GM18870 (cell line): ENCODE results near the gene PTGER1.
"Not testable (repeated sequence)": the region's sequence is repeated elsewhere in the genome, so short reads cannot be mapped to it uniquely, and the experiment has no call there.

Experiments used
- ATAC-seq: cut with Tn5 transposase; IDR thresholded peaks from one replicate; pipeline ENCODE4 v1.9.1; 2021; ENCODE audit warnings: moderate library complexity; ENCODE audit not compliant: unreplicated experiment

PTGER1 gene

DNA sequence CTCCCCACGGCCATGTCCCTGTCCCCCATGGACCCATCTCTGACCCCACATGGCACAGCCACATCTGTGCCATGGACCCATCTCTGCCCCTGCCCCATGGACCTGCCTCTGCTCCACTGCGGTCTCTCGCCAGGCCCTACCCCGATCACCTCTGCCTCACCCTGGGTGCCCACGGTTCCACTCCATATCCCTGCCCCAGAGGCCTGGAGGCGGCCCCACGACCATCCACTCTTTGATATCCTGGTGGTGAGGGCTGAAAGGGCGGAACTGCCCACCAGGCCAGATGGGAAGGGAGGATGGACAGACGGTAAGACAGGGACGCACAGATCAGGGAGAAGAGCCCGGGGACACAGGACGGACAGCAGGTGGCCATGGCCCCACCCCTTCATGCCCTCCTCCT, 327 bp downstream of the PTGER1 start:
- ATAC-seq = no peak

DNA sequence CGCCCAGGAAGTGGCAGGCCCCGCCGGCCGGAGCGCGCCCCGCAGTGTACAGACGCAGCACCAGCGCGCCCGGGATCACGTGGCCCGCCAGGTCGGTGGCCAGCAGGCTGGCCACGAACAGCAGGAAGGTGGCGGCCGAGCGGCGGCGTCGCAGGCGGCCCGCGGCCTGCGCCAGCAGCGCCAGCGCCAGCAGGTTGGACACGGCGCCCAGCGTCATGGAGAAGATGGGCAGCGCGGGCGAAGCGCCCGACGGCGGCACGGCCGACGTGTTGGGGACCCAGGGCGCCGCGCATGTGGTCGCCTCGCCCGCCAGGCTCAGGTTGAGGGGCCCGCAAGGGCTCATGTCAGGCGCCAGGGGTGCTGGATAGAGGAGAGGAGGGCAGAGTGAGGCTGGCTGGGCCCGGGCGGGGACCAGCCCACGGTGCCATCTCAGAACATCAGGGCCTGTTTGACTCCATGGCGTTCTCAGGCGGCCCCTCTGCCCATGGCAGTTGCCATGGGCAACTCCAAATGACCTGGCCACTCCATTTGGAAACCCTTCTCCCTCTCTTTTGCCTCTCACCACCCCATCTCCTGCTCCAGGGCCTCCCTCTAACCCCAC, 1.1 kb downstream of the PTGER1 start:
- ATAC-seq = no peak

DNA sequence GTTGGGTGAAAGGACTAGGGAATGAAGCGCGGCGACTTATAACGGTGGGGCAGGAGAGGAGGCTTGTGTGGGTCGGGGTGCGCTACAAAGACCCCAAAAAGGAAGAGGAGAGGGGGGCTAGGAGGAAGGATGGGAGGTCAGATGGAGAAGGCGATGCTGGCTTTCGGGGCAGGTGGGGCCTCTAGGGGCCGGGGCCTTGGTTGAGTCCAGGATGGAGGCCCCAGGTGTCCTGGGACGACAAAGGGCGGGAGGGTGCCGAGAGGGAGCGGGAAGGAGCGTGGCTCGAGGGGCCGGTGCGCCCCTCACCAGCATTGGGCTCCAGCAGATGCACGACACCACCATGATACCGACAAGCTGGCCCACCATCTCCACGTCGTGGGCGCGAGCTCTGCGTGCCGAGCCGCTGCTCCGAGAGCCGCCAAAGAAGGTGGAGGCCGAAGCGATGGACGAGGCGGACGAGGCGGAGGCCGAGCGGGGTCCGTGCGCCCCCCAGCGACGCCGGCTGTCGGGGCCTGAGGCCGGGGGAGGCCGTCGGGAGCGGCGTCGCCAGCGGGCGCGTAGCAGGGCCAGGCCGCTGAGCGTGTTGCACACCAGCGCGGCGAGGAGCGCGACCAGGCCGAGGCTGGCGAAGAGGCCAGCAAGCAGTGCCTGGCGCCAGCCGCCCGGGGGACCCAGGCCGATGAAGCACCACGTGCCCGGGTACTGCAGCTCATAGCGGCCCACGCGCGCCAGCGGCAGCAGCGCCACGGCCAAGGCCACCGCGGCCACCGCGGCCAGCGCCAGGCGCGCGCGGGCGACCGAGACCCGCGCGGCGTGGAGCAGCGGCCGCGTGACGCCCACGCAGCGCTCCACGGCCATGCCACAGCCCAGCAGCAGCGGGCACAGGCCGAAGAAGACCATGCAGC, 1.8 kb downstream of the PTGER1 start:
- ATAC-seq = no peak

DNA sequence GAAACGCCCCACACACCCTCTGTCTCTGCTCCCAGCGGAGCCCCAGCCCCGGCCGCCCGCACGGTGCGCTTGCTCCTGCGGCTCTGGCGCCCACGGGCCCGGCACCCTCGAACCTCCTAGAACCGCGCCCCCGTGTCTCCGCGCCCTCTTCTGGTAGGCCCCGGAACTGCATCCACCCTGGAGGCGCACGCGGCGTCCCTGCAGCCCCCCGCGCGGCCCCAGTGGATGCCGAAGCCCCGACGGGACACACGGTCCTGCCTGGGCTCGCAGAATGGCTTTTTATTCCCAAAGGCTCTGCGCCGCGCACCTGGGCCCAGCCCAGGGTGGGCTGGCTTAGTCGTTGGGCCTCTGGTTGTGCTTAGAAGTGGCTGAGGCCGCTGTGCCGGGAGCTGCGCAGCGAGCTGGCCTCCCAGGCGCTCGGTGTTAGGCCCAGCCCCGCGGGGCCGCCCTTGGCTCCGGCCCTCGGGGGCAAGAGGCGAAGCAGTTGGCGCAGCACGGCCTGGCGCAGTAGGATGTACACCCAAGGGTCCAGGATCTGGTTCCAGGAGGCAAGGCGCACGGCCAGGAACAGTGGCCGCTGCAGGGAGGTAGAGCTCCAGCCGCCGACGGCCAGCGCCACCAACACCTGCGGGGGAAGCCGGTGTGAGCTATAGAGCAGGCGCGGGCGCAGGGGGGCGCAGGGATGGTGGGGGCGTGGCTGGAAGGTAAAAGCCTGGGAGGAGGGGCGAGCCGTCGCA, 2.8 kb downstream of the PTGER1 start:
- ATAC-seq = no peak

DNA sequence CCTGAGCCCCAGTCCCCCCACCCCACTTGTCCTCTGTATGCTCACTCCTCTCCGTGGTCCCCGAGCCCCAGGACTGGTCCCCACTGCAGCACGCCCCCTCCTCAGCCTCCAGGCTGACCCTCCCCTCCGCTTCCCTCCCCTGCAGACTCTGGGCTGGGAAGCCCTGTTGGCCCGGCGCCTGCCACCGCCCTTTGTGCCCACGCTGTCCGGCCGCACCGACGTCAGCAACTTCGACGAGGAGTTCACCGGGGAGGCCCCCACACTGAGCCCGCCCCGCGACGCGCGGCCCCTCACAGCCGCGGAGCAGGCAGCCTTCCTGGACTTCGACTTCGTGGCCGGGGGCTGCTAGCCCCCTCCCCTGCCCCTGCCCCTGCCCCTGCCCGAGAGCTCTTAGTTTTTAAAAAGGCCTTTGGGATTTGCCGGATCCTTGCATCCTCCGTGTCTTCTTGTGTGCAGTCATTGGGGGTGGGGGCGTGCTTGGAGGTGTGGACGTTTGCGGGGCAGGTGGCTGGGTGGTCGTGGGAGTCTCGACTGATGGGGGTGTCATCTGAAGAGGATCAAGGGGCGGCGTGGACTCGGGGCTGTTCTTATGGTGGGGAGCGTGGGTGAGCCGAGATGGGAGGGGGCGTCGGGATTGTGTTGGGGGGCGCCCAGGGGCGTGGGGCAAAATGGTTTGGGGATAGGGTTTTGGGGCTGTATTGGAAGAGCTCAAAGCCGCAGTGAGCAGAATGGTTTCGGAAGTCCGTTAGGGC, 3.5 kb downstream of the PTGER1 start:
- no peak for ATAC-seq

DNA sequence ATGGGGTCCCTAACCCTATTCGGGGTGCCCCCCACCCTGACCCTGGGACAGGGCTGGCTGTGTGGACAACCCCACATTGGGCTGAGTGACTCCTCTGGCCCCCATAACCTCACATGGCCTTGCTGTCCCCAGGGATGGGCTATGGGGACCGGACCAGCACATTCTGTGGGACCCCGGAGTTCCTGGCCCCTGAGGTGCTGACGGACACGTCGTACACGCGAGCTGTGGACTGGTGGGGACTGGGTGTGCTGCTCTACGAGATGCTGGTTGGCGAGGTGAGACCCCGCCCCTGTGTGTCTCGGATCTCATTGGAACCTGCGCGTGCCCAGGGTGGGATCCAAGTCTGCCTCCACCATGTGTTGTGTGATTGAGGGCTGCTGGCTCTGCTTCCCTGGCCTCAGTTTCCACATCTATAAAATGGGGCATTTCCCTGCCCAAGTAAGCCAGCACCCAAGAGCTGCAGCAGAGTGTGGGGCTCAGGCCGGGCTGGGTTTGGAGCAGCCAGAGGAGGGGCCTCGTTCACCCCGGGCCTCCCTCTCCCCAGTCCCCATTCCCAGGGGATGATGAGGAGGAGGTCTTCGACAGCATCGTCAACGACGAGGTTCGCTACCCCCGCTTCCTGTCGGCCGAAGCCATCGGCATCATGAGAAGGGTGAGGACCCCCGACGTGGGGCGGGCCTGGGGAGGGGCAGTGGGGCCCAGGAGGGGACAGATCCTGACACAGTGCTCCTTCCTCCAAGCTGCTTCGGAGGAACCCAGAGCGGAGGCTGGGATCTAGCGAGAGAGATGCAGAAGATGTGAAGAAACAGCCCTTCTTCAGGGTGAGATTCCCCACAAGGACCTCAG, 4.9 kb downstream of the PTGER1 start:
- no peak for ATAC-seq

DNA sequence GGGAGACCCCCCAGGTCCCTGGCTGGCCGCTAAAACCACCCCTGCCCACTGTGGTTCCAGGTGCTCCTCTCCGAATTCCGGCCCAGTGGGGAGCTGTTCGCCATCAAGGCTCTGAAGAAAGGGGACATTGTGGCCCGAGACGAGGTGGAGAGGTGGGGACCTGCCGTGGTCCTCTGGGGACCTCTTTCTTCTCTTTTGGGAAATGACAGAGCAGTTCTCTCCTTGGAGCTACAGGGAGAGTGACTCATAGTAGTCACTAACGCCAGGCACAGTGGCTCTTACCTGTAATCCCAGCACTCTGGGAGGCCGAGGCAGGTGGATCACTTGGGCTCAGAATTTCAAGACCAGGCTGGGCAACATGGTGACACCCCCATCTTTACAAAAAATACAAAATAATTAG, 7.3 kb downstream of the PTGER1 start:
- no peak for ATAC-seq

DNA sequence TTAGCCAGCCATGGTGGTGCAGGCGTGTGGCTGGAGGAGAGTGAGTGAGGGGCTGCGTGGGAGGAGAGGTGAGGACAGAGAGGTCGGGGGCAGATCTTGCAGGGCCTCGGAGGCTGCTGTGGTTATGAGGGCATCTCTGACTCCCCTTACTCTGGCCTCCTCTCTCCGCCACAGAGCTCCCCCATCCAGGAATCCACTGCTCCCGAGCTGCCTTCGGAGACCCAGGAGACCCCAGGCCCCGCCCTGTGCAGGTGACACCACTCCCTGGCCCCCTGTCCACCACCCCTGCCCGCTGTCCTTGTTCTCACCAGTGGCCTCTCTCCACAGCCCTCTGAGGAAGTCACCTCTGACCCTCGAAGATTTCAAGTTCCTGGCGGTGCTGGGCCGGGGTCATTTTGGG, 7.8 kb downstream of the PTGER1 start:
- no peak for ATAC-seq

DNA sequence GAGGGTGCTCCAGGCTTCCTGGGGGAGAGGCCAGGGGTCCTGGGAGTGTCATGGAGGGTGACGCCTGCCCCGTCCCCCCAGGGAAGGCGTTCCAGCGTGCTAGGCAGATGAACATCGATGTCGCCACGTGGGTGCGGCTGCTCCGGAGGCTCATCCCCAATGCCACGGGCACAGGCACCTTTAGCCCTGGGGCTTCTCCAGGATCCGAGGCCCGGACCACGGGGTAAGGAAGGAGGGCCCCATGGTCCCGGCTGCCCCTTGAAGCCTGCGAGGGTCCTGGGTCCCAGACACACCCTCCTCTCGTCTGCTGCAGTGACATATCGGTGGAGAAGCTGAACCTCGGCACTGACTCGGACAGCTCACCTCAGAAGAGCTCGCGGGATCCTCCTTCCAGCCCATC, 11.4 kb downstream of the PTGER1 start:
- ATAC-seq = no peak

DNA sequence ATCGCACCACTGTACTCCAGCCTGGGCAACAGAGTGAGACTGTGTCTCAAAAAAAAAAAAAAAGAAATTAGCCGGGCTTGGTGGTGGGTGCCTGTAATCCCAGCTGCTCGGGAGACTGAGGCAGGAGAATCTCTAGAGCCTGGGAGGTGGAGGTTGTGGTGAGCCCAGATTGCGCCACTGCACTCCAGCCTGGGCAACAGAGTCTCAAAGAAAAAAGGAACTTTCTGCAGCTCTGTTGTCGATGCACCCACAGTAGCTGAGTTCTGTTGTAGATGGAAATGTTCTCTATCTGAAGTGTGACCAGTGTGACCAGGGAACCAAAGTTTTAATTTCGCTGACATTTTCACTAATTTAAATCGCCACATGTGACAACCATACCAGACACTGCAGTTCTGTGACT, 12.8 kb downstream of the PTGER1 start:
- not testable (repeated sequence) for ATAC-seq

DNA sequence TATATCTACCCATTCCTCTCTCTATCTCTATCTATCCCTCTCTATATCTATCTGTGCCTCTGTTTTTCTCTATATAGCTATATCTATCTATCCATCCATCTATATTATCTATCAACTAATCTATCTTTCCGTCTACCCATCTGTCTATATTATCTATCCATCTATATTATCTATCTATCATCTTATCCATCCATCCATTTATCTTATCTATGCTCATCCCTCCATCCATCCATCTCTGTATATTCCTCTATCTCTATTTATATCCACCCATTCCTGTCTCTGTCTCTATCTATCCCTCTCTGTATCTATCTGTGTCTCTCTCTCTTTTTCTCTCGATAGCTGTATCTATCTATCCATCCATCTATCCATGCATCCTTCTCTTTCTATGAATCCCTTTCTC, 14.2 kb downstream of the PTGER1 start:
- ATAC-seq = no peak

DNA sequence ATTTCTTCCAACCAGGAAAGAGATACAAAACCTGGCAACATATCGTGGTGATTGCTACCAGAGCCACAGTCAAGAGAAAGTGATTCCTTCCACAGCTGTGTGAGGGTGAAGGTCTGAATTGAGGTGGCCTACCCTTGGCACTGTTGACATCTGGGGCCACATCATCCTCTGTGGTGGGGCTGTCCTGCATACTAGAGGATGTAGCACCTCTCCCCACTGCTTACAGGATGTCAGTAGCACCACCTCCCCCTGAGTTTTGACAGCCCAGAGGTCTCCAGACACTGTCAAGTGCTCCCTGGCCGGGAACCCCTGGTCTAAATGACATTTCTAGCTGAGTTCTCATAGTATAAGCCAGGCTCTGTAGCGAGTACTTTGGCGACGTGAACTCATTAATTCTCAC, 15.5 kb downstream of the PTGER1 start:
- ATAC-seq = no peak

DNA sequence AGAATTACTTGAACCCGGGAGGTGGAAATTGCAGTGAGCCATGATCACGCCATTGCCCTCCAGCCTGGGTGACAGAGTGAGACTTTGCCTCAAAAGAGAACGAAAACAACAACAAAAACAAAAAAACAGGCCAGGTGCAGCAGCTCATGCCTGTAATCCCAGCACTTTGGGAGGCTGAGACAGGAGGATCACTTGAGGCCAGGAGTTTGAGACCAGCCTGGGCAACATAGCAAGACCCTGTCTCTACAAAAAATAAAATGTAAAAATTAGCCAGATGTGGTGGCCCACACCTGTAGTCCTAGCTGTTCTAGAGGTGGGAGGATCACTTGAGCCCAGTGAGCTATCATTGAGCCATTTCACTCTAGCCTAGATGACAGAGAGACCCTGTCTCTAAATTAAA, 22.9 kb downstream of the PTGER1 start:
- ATAC-seq = not testable (repeated sequence)

DNA sequence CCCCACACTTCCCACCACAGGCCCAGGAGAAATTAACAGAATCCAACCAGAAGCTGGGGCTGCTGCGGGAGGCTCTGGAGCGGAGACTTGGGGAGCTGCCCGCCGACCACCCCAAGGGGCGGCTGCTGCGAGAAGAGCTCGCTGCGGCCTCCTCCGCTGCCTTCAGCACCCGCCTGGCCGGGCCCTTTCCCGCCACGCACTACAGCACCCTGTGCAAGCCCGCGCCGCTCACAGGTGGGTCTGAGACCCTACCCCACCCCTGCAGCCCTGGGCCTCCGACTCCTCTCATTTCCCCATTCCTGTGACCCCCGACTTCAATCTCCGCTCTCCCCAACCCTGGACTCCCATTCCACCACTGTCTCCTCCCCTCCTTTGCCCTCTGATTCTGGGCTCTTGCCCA, 24.3 kb downstream of the PTGER1 start:
- ATAC-seq = no peak

DNA sequence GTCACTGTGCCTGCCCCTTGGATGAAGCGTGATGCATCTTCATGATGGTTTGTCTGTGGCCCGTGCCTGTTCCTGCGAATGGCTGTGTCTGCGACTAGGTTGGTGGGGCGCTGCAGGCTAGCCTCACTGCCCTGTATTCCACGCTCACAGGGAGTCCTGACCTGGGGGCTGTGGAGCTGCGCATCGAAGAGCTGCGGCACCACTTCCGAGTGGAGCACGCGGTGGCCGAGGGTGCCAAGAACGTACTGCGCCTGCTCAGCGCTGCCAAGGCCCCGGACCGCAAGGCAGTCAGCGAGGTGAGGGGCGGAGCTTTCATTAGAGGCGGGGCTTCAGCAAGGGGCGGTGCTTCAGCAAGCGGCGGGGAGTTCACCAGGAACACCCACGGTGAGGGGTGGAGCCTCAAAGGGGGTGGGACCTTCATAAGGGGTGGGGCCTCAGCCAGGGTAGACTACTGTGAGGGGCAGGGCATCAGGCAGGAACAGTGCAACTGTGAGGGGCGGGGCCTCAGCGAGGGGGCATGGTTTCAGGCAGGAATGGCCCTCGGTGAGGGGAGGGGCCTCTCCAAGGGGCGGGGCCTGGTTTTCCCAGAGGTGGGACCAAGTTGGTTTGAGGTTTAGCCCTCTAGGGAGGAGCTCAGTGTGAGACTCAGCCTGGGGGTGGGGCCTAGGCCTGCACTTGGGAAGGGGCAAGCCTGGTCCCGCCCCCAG, 24.8 kb downstream of the PTGER1 start:
- ATAC-seq = no peak

DNA sequence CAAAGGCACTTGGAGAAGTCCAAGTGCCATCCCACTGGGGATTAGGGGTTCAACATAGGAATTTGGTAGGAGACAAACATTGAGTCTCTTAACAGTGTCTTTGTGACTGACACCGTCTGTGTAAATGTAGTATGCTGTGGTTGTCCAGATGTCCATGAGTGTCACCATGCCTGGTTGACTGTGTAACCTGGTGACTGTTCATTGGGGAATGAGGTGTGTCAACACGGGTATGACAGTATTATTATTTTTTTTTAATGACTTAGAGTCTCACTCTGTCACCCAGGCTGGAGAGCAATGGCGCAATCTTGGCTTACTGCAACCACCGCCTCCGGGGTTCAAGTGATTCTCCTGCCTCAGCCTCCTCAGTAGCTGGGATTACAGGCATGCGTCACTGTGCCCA, 25.8 kb downstream of the PTGER1 start:
- no peak for ATAC-seq

DNA sequence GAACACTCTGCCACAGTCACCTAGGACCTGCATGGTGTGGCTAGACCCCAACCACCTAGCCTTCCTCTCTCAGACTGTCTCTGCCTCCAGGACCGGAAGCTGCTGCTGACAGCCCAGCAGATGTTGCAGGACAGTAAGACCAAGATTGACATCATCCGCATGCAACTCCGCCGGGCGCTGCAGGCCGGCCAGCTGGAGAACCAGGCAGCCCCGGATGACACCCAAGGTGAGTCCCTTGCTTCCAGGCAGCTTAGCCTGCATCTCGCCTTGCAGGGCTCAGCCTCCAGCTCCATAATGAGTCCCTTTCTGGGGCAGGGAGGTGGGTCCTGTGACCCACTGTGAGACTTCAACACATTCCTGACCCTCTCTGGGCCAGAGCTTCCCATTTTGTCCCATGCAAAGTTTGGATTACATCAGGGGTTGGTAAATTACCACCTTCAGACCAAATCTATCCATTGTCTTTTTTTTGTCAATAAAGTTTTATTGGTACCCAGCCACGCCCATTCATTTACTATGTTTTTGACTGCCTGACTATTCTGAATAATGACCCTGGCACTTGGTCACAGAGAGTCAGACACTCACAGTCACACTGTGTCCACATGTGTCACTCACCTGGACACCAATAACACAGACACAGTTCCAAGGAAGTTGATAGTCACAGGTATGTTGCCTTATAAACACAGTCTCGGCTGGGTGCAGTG, 28.7 kb downstream of the PTGER1 start:
- no peak for ATAC-seq

DNA sequence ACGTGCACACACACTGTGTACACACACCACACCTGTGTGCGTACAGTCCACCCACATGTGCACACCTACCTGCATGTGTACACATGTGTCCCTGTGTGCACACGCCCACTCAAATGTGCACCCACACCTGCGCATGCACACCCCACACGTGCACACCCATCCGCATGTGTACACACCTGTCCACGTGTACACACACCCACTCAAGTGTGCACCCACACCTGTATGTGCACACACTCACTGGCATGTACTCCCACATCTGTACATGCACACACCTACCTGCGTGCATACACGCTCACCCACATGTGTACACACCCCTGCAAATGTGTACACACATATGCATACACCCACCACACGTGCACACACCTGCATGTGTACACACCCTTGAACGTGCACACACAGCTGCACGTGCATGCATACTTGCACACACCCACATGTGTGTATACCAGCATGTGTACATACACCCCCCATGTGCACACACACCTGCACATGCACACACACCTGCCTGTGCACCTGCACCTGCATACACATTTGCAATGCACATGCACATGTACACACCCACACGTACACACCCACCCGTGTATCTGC, 31.4 kb downstream of the PTGER1 start:
- no peak for ATAC-seq
